ENCODE results near the gene AP4E1.

DNA sequence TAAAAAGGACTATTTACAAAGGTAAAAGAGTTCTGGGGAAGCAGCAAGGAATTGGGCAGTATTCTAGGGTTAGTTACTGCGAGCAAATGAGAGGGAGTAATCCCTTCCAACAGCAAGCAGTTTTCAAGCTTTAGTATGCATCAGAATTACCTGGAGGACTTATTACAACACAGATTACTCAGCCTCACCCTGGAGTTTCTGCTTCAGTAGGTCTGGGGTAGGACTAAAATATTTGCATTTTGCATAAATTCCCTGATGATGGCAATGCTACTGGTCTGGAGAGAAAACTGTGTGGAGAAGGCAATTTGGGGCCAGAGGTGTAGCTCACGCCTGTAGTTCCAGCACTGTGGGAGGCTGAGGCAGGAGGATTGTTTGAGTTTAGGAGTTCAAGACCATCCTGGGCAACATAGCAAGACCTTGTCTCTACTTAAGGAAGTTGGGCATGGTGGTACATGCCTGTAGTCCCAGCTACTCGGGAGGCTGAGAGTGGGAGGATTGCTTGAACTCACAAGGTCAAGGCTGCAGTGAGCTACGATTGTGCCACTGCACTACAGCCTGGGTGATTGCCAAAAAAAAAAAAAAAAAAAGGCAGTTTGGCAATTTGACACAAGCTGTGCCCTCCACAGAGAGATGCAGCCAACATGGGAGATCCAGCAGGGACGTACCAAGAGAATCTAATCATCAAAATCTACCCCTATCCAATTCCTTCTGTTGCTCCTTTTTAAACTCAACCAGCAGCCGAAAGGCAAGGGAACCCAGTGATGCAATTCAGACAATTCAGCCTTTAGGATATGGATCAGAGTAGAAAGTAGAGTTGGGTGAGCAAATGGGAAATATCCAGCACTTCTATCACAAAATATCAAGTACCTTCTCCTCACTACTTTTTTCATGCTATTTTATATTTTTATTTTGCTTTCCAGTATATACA, 27.1 kb upstream of the AP4E1 start:
- TF ChIP-seq, protein P1, sequence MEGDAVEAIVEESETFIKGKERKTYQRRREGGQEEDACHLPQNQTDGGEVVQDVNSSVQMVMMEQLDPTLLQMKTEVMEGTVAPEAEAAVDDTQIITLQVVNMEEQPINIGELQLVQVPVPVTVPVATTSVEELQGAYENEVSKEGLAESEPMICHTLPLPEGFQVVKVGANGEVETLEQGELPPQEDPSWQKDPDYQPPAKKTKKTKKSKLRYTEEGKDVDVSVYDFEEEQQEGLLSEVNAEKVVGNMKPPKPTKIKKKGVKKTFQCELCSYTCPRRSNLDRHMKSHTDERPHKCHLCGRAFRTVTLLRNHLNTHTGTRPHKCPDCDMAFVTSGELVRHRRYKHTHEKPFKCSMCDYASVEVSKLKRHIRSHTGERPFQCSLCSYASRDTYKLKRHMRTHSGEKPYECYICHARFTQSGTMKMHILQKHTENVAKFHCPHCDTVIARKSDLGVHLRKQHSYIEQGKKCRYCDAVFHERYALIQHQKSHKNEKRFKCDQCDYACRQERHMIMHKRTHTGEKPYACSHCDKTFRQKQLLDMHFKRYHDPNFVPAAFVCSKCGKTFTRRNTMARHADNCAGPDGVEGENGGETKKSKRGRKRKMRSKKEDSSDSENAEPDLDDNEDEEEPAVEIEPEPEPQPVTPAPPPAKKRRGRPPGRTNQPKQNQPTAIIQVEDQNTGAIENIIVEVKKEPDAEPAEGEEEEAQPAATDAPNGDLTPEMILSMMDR (IDR thresholded peaks at IDR 0.05 in 2 of 3, conservative IDR thresholded peaks at IDR 0.05 in 1 of 3; ENCODE audit: borderline replicate concordance in 1 of 3, insufficient read depth in 1 of 3, low read depth in 2 of 3, low read length in 2 of 3) = no peak
- no peak for TF ChIP-seq EZH2 (IDR thresholded peaks at IDR 0.05)
- no peak for TF ChIP-seq POLR2A (IDR thresholded peaks at IDR 0.05; ENCODE audit: borderline replicate concordance, extremely low read depth, insufficient read depth, insufficient read length)
- TF ChIP-seq, protein P2, sequence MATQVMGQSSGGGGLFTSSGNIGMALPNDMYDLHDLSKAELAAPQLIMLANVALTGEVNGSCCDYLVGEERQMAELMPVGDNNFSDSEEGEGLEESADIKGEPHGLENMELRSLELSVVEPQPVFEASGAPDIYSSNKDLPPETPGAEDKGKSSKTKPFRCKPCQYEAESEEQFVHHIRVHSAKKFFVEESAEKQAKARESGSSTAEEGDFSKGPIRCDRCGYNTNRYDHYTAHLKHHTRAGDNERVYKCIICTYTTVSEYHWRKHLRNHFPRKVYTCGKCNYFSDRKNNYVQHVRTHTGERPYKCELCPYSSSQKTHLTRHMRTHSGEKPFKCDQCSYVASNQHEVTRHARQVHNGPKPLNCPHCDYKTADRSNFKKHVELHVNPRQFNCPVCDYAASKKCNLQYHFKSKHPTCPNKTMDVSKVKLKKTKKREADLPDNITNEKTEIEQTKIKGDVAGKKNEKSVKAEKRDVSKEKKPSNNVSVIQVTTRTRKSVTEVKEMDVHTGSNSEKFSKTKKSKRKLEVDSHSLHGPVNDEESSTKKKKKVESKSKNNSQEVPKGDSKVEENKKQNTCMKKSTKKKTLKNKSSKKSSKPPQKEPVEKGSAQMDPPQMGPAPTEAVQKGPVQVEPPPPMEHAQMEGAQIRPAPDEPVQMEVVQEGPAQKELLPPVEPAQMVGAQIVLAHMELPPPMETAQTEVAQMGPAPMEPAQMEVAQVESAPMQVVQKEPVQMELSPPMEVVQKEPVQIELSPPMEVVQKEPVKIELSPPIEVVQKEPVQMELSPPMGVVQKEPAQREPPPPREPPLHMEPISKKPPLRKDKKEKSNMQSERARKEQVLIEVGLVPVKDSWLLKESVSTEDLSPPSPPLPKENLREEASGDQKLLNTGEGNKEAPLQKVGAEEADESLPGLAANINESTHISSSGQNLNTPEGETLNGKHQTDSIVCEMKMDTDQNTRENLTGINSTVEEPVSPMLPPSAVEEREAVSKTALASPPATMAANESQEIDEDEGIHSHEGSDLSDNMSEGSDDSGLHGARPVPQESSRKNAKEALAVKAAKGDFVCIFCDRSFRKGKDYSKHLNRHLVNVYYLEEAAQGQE (IDR thresholded peaks at IDR 0.05; ENCODE audit: low read depth) = no peak
- no peak for TF ChIP-seq YY1 (IDR thresholded peaks at IDR 0.05; ENCODE audit: extremely low read depth, insufficient replicate concordance, low read depth, low read length)
- no peak for TF ChIP-seq FOSL1 (IDR thresholded peaks at IDR 0.05; ENCODE audit: low read depth)
- no peak for TF ChIP-seq EZH2phosphoT487 (IDR thresholded peaks at IDR 0.05; ENCODE audit: borderline replicate concordance)
- no peak for TF ChIP-seq RAD21 (IDR thresholded peaks at IDR 0.05; ENCODE audit: low read depth)
